HepG2 (cell line): ENCODE data around the gene SNAPC3.

Experiments
- CCAR2 ChIP-seq: fragments of 200-400 bp; formaldehyde crosslinking; optimal IDR thresholded peaks from 2 replicates; pipeline ENCODE3; 2018; ENCODE audit warnings: low read depth, mild to moderate bottlenecking, low read length, moderate library complexity
- CTCF ChIP-seq: sonication (generic); formaldehyde crosslinking; IDR thresholded peaks from 2 replicates; pipeline ENCODE4 v1.5.0; 2020; ENCODE audit warnings: mild to moderate bottlenecking, missing genetic modification reagents, moderate library complexity
- EZH2 ChIP-seq: conservative IDR thresholded peaks from 2 replicates; pipeline ENCODE4 v1.6.1; 2012; ENCODE audit warnings: mild to moderate bottlenecking, low read depth, low read length, moderate library complexity
- POGZ ChIP-seq: sonication (generic); formaldehyde crosslinking; IDR thresholded peaks from 2 replicates; pipeline ENCODE4 v1.4.0; 2020; ENCODE audit warnings: mild to moderate bottlenecking, missing genetic modification reagents
- ZNF724P ChIP-seq: sonication (generic); formaldehyde crosslinking; IDR thresholded peaks from 2 replicates; pipeline ENCODE4 v1.8.0; 2022; ENCODE audit warnings: missing genetic modification reagents, borderline replicate concordance

GRCh38 chr9:15420796-15421195 is 1.9 kb upstream of the SNAPC3 start:
- no peak for TF ChIP-seq ZNF724P
- TF ChIP-seq CCAR2, result no peak
- TF ChIP-seq EZH2, result no peak
- TF ChIP-seq POGZ (CRISPR knock-in tag), result no peak
- TF ChIP-seq CTCF (CRISPR knock-in tag), result no peak
